H9 (cell line): ENCODE measurements around the gene PDCD1. TPM values are rescaled to one million over a fixed set of nuclear protein-coding genes. Genes with fewer than 3 reads are reported as not detected.

ENCODE experiments used
- DNase-seq: peaks from one replicate; pipeline ENCODE4 v3.0.0-alpha.2; 2017
- H2AFZ ChIP-seq: one replicate; pipeline ENCODE4 v1.6.1; 2013; ENCODE audit warnings: mild to moderate bottlenecking, low read length, control low read depth, moderate library complexity
- H2AK5ac ChIP-seq: 2 replicates; pipeline ENCODE4 v1.6.1; 2013; ENCODE audit warnings: low read length, control low read depth, mixed read lengths; ENCODE audit not compliant: insufficient read length
- H2BK120ac ChIP-seq: one replicate; pipeline ENCODE4 v1.6.1; 2013; ENCODE audit warnings: low read depth, mild to moderate bottlenecking, low read length, control low read depth, inconsistent platforms; ENCODE audit not compliant: poor library complexity, severe bottlenecking
- H2BK12ac ChIP-seq: 2 replicates; pipeline ENCODE4 v1.6.1; 2013; ENCODE audit warnings: low read length, control low read depth, mixed read lengths, low read depth; ENCODE audit not compliant: insufficient read length
- H2BK15ac ChIP-seq: 2 replicates; pipeline ENCODE4 v1.6.1; 2013; ENCODE audit warnings: low read depth, low read length, control low read depth
- H2BK20ac ChIP-seq: one replicate; pipeline ENCODE4 v1.6.1; 2013; ENCODE audit warnings: low read depth, mild to moderate bottlenecking, low read length, control low read depth, inconsistent platforms; ENCODE audit not compliant: poor library complexity, severe bottlenecking
- H2BK5ac ChIP-seq: 2 replicates; pipeline ENCODE4 v1.6.1; 2013; ENCODE audit warnings: low read length, control low read depth, mixed read lengths; ENCODE audit not compliant: insufficient read length
- H3K14ac ChIP-seq: 2 replicates; pipeline ENCODE4 v1.6.1; 2013; ENCODE audit warnings: low read length, control low read depth; ENCODE audit not compliant: insufficient read depth
- H3K18ac ChIP-seq: 2 replicates; pipeline ENCODE4 v1.6.1; 2013; ENCODE audit warnings: low read depth, mild to moderate bottlenecking, mixed read lengths, low read length, control low read depth; ENCODE audit not compliant: insufficient read length
- H3K23ac ChIP-seq: 2 replicates; pipeline ENCODE4 v1.6.1; 2013; ENCODE audit warnings: low read length, control low read depth, mixed read lengths, low read depth; ENCODE audit not compliant: insufficient read length
- H3K23me2 ChIP-seq: 2 replicates; pipeline ENCODE4 v1.6.1; 2013; ENCODE audit warnings: low read depth, mild to moderate bottlenecking, mixed read lengths, low read length, control low read depth; ENCODE audit not compliant: insufficient read length, poor library complexity, severe bottlenecking
- H3K27ac ChIP-seq: 2 replicates; pipeline ENCODE4 v1.5.1; 2013; ENCODE audit warnings: low read length, control low read depth, mixed read lengths, low read depth; ENCODE audit not compliant: insufficient read length
- H3K27me3 ChIP-seq: 2 replicates; pipeline ENCODE4 v1.6.1; 2013; ENCODE audit warnings: low read length, control low read depth, inconsistent platforms; ENCODE audit not compliant: insufficient read depth
- H3K4ac ChIP-seq: 2 replicates; pipeline ENCODE4 v1.6.1; 2013; ENCODE audit warnings: low read depth, mild to moderate bottlenecking, control low read depth, inconsistent platforms, low read length, moderate library complexity
- H3K4me1 ChIP-seq: 2 replicates; pipeline ENCODE4 v1.6.1; 2013; ENCODE audit warnings: low read length, control low read depth, inconsistent platforms; ENCODE audit not compliant: insufficient read depth
- H3K4me2 ChIP-seq: 2 replicates; pipeline ENCODE4 v1.6.1; 2013; ENCODE audit warnings: low read length, control low read depth, mixed read lengths; ENCODE audit not compliant: insufficient read length, insufficient read depth
- H3K56ac ChIP-seq: 2 replicates; pipeline ENCODE4 v1.6.1; 2013; ENCODE audit warnings: low read depth, mild to moderate bottlenecking, mixed read lengths, low read length, control low read depth; ENCODE audit not compliant: insufficient read length
- H3K79me1 ChIP-seq: 2 replicates; pipeline ENCODE4 v1.6.1; 2013; ENCODE audit warnings: low read depth, mild to moderate bottlenecking, moderate library complexity, low read length, control low read depth, inconsistent platforms; ENCODE audit not compliant: insufficient read depth, poor library complexity, severe bottlenecking
- H3K79me2 ChIP-seq: 2 replicates; pipeline ENCODE4 v1.6.1; 2013; ENCODE audit warnings: low read length, control low read depth, inconsistent platforms; ENCODE audit not compliant: insufficient read depth
- H3K9ac ChIP-seq: 2 replicates; pipeline ENCODE4 v1.6.1; 2013; ENCODE audit warnings: low read length, control low read depth, mixed read lengths; ENCODE audit not compliant: insufficient read length; ENCODE audit errors: extremely low read depth
- H3K9me3 ChIP-seq: one replicate; pipeline ENCODE4 v1.6.1; 2013; ENCODE audit warnings: low read depth, low read length, inconsistent platforms; ENCODE audit not compliant: control insufficient read depth
- H3T11ph ChIP-seq: one replicate; pipeline ENCODE4 v1.6.1; 2013; ENCODE audit warnings: mild to moderate bottlenecking, low read length, control low read depth, inconsistent platforms
- H4K20me1 ChIP-seq: one replicate; pipeline ENCODE4 v1.6.1; 2013; ENCODE audit not compliant: control insufficient read depth, insufficient read length, insufficient read depth
- H4K5ac ChIP-seq: 2 replicates; pipeline ENCODE4 v1.6.1; 2013; ENCODE audit warnings: low read depth, mild to moderate bottlenecking, mixed read lengths, low read length, control low read depth; ENCODE audit not compliant: insufficient read length
- H4K8ac ChIP-seq: replicated peaks from 2 replicates; pipeline ENCODE4 v1.6.1; 2013; ENCODE audit warnings: low read length, control low read depth, mixed read lengths, low read depth; ENCODE audit not compliant: insufficient read length
- H4K91ac ChIP-seq: 2 replicates; pipeline ENCODE4 v1.6.1; 2013; ENCODE audit warnings: low read depth, mild to moderate bottlenecking, moderate library complexity, mixed read lengths, low read length, control low read depth; ENCODE audit not compliant: insufficient read length
- H3K27ac Mint-ChIP-seq, 3 experiments: 2 replicates in 2 of 3; 3 replicates in 1 of 3; pipeline ENCODE4 v1.8.0; 2020 to 2021; ENCODE audit warnings: mixed read lengths in 3 of 3, mild to moderate bottlenecking in 1 of 3, moderate library complexity in 1 of 3
- H3K27me3 Mint-ChIP-seq: 2 replicates; pipeline ENCODE4 v1.8.0; 2021; ENCODE audit warnings: low read depth, mild to moderate bottlenecking, moderate library complexity, mixed read lengths
- H3K36me3 Mint-ChIP-seq, 3 experiments: 2 replicates in 2 of 3; 3 replicates in 1 of 3; pipeline ENCODE4 v1.8.0; 2020 to 2021; ENCODE audit warnings: low read depth in 3 of 3, mixed read lengths in 3 of 3; ENCODE audit not compliant: insufficient read depth in 1 of 3
- H3K4me1 Mint-ChIP-seq, 2 experiments: 2 replicates each; pipeline ENCODE4 v1.8.0; 2020; ENCODE audit warnings: mixed read lengths in 2 of 2
- H3K4me3 Mint-ChIP-seq, 2 experiments: 2 replicates in 1 of 2; 3 replicates in 1 of 2; pipeline ENCODE4 v1.8.0; 2020 to 2021; ENCODE audit warnings: mild to moderate bottlenecking in 2 of 2, mixed read lengths in 2 of 2, moderate library complexity in 1 of 2
- H3K9me3 Mint-ChIP-seq, 2 experiments: 2 replicates in 1 of 2; 3 replicates in 1 of 2; pipeline ENCODE4 v1.8.0; 2020; ENCODE audit warnings: mild to moderate bottlenecking in 2 of 2, mixed read lengths in 2 of 2, moderate library complexity in 1 of 2
- CTCF ChIP-seq: fragments of 200-600 bp; sonication (generic); conservative IDR thresholded peaks from 3 replicates; pipeline ENCODE4 v1.8.0; 2021; ENCODE audit warnings: antibody characterized with exemption, mild to moderate bottlenecking
- WGBS: extraction: QIAGEN DNeasy Blood & Tissue Kit; methylation state at CpG from one replicate; pipeline ENCODE4 v1.1.7; 2013; ENCODE audit warnings: missing lambda C conversion rate, low lambda C conversion rate, mixed read lengths; ENCODE audit not compliant: insufficient read length; ENCODE audit errors: extremely low coverage; 5-methylcytosine and 5-hydroxymethylcytosine counted together
- total RNA-seq: library from RNA; stranded (reverse); gene quantifications from 2 replicates; pipeline ENCODE4 v1.2.1, GENCODE V29; 2021

The PDCD1 gene
- total RNA-seq, 1 experiment from 2014 or later = 1.6 TPM

DNA sequence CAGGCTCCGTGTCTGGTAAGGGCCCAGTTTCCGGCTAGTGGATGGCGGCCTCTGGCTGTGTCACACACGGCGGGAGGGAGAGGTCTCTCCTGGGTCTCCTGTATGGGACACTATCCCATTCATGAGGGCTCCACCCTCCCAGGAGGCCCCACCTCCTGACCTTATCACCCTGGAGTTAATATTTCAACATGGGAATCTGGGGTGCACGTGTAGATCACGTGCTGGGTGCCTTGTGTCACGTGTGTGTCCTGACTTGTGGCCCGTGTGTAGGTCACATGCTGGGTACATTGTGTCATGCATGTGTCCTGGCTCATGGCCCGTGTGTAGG lies 39.8 kb downstream of the PDCD1 start:
- Histone ChIP-seq H3K18ac (no peak overlapping the region), H3K23ac (no peak overlapping the region), H3K14ac (no peak overlapping the region), H2BK20ac (no peak overlapping the region), H3K4ac (no peak overlapping the region), H3K27me3 (no peaks in the 10 kb centered on the region), H3K4me1 (no peaks in the 10 kb centered on the region), H3K9me3 (no peaks in the 10 kb centered on the region), H4K91ac (no peak overlapping the region), H2AFZ (no peak overlapping the region), H2AK5ac (no peak overlapping the region), H3K23me2 (no peaks in the 10 kb centered on the region), H3T11ph (no peak overlapping the region), H3K27ac (no peak overlapping the region), H3K79me2 (no peaks in the 10 kb centered on the region), H2BK12ac (no peak overlapping the region), H4K5ac (no peak overlapping the region), H3K56ac (no peak overlapping the region), H3K4me2 (no peak overlapping the region), H3K79me1 (no peaks in the 10 kb centered on the region), H2BK120ac (no peak overlapping the region), H4K8ac (no peak overlapping the region), H2BK15ac (no peak overlapping the region), H2BK5ac (no peak overlapping the region), H4K20me1 (no peaks in the 10 kb centered on the region), H3K9ac (no peak overlapping the region)
- peaks cover 8 to 10% of the 10 kb centered on the region in 2 experiments for H3K9me3 Mint-ChIP-seq
- H3K27ac Mint-ChIP-seq = no peak overlapping the region
- DNase-seq = no peak
- no CpG with 5 or more reads among the region's 10 CpGs for WGBS
- no peak overlapping the region; a peak in 1 of 5 replicates for H3K4me3 Mint-ChIP-seq
- H3K27me3 Mint-ChIP-seq = peaks cover 12% of the 10 kb centered on the region
- peaks cover 0 to 5% (median 4%) of the 10 kb centered on the region in 3 experiments; a peak in 5 of 7 replicates for H3K36me3 Mint-ChIP-seq
- no peak for TF ChIP-seq CTCF
- peaks cover 9 to 30% of the 10 kb centered on the region in 2 experiments for H3K4me1 Mint-ChIP-seq
